WTC11 (cell line): ENCODE data around the gene CDH11. TPM values are rescaled to one million over a fixed set of nuclear protein-coding genes. Genes with fewer than 3 reads are reported as not detected.

Source experiments
- ATAC-seq: fragments of 200-7000 bp; cut with Tn5 transposase; 2 replicates; pipeline ENCODE4 v1.10.0; 2021; ENCODE audit warnings: mild to moderate bottlenecking, moderate library complexity
- CTCF ChIA-PET: fragments of 300-600 bp; sonication (Branson Sonifier 250); formaldehyde crosslinking; loops from one replicate; lab custom pipeline; 2021; ENCODE audit warnings: antibody characterized with exemption; lab: Charles Lee
- POLR2A ChIA-PET: fragments of 350-600 bp; sonication (Branson Sonifier 250); formaldehyde crosslinking; loops from one replicate; lab custom pipeline; 2021; ENCODE audit warnings: antibody characterized with exemption; lab: Charles Lee
- DNase-seq: peaks from one replicate; pipeline ENCODE4 v3.0.0; 2021; ENCODE audit warnings: low spot score
- H3K27ac Mint-ChIP-seq: 2 replicates; pipeline ENCODE4 v1.8.0; 2021; ENCODE audit warnings: mixed read lengths
- H3K27me3 Mint-ChIP-seq: 2 replicates; pipeline ENCODE4 v1.8.0; 2021; ENCODE audit warnings: low read depth, mild to moderate bottlenecking, moderate library complexity, mixed read lengths
- H3K36me3 Mint-ChIP-seq: 2 replicates; pipeline ENCODE4 v1.8.0; 2021; ENCODE audit warnings: mixed read lengths
- H3K4me1 Mint-ChIP-seq: 2 replicates; pipeline ENCODE4 v1.8.0; 2022; ENCODE audit warnings: mixed read lengths
- H3K4me3 Mint-ChIP-seq: 2 replicates; pipeline ENCODE4 v1.8.0; 2021; ENCODE audit warnings: mild to moderate bottlenecking, moderate library complexity, mixed read lengths
- H3K9me3 Mint-ChIP-seq: 2 replicates; pipeline ENCODE4 v1.8.0; 2021; ENCODE audit warnings: mixed read lengths
- ARID4B ChIP-seq: sonication (generic); formaldehyde crosslinking; IDR thresholded peaks from 2 replicates; pipeline ENCODE4 v1.8.0; 2023; ENCODE audit warnings: missing genetic modification reagents, mild to moderate bottlenecking, borderline replicate concordance
- ESRRA ChIP-seq: sonication (generic); formaldehyde crosslinking; IDR thresholded peaks from 2 replicates; pipeline ENCODE4 v1.8.1; 2022; ENCODE audit warnings: mild to moderate bottlenecking, missing genetic modification reagents, borderline replicate concordance
- ETV6 ChIP-seq: sonication (generic); formaldehyde crosslinking; IDR thresholded peaks from 2 replicates; pipeline ENCODE4 v1.8.1; 2022; ENCODE audit warnings: mild to moderate bottlenecking, missing genetic modification reagents
- FOXJ3 ChIP-seq: sonication (generic); formaldehyde crosslinking; IDR thresholded peaks from 2 replicates; pipeline ENCODE4 v1.9.0; 2021; ENCODE audit warnings: missing genetic modification reagents, mild to moderate bottlenecking, borderline replicate concordance
- FOXK1 ChIP-seq: sonication (generic); formaldehyde crosslinking; IDR thresholded peaks from 2 replicates; pipeline ENCODE4 v1.8.0; 2022; ENCODE audit warnings: mild to moderate bottlenecking, moderate library complexity, missing genetic modification reagents
- FOXP1 ChIP-seq: sonication (generic); formaldehyde crosslinking; IDR thresholded peaks from 2 replicates; pipeline ENCODE4 v1.8.0; 2022; ENCODE audit warnings: missing genetic modification reagents, mild to moderate bottlenecking, moderate library complexity, borderline replicate concordance
- GABPB1 ChIP-seq: sonication (generic); formaldehyde crosslinking; IDR thresholded peaks from 2 replicates; pipeline ENCODE4 v1.8.1; 2023; ENCODE audit warnings: mild to moderate bottlenecking, missing genetic modification reagents
- GTF2I ChIP-seq: fragments of 250-450 bp; sonication (Bioruptor Pico); conservative IDR thresholded peaks from 2 replicates; pipeline ENCODE4 v1.4.0; 2021; ENCODE audit warnings: mild to moderate bottlenecking
- IRF1 ChIP-seq: sonication (generic); formaldehyde crosslinking; IDR thresholded peaks from 2 replicates; pipeline ENCODE4 v1.8.0; 2023; ENCODE audit warnings: missing genetic modification reagents
- RELA ChIP-seq: sonication (generic); formaldehyde crosslinking; IDR thresholded peaks from 2 replicates; pipeline ENCODE4 v1.8.1; 2022; ENCODE audit warnings: missing genetic modification reagents, mild to moderate bottlenecking, borderline replicate concordance
- TEAD4 ChIP-seq: sonication (generic); formaldehyde crosslinking; IDR thresholded peaks from 2 replicates; pipeline ENCODE4 v1.8.0; 2022; ENCODE audit warnings: mild to moderate bottlenecking, missing genetic modification reagents
- TP53 ChIP-seq: sonication (generic); formaldehyde crosslinking; IDR thresholded peaks from 2 replicates; pipeline ENCODE4 v1.8.1; 2023; ENCODE audit warnings: mild to moderate bottlenecking, missing genetic modification reagents
- ZBTB21 ChIP-seq: sonication (generic); formaldehyde crosslinking; IDR thresholded peaks from 2 replicates; pipeline ENCODE4 v1.8.1; 2023; ENCODE audit warnings: mild to moderate bottlenecking, missing genetic modification reagents, borderline replicate concordance
- ZNF219 ChIP-seq: sonication (generic); formaldehyde crosslinking; IDR thresholded peaks from 2 replicates; pipeline ENCODE4 v1.8.0; 2023; ENCODE audit warnings: missing genetic modification reagents, mild to moderate bottlenecking, borderline replicate concordance
- ZNF416 ChIP-seq: fragments of 250-450 bp; sonication (Bioruptor Pico); IDR thresholded peaks from 2 replicates; pipeline ENCODE4 v1.9.0; 2021; ENCODE audit warnings: mild to moderate bottlenecking, inconsistent platforms
- ZNF671 ChIP-seq: fragments of 250-450 bp; sonication (Bioruptor Pico); IDR thresholded peaks from 2 replicates; pipeline ENCODE4 v1.8.0; 2021; ENCODE audit warnings: mild to moderate bottlenecking
- total RNA-seq: library from RNA; stranded (reverse); gene quantifications from 3 replicates; pipeline ENCODE4 v1.2.3, GENCODE V29; 2021
- TF ChIP-seq, protein P1 (sequence below): sonication (generic); formaldehyde crosslinking; IDR thresholded peaks from 2 replicates; pipeline ENCODE4 v1.8.1; 2023; ENCODE audit warnings: mild to moderate bottlenecking, missing genetic modification reagents
- TF ChIP-seq, protein P2 (sequence below): sonication (generic); formaldehyde crosslinking; IDR thresholded peaks from 2 replicates; pipeline ENCODE4 v1.8.1; 2022; ENCODE audit warnings: missing genetic modification reagents, borderline replicate concordance

CDH11 gene
- total RNA-seq, 1 experiment from 2014 or later = 11.6 TPM

- no peak for TF ChIP-seq ESRRA
These were observed 38.6 kb downstream of the CDH11 start (continued) for GRCh38 chr16:65083164-65083857.

DNA sequence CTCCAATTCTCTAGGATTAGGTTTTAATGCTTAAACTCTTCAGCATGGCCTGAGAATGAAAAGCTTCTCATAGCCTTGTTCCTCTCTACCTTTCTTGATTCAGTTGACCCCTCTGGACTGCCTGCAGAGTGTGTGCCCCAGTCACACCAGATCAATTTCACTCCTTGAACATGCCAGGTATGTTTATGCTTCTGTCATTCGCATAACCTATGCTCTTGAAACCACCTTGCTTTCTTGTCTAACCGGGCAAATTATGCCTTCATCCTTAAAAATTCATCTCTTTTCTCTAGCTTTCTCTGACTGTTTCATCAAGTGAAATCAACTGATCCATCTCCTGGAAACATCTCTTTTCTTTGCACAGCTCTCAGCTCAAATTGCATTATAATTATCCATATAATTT lies 42.3 kb downstream of the CDH11 start:
- CTCF ChIA-PET = no interaction called here
- ATAC-seq = no peak
- Mint-ChIP-seq H3K9me3 (no peaks in the 10 kb centered on the region), H3K4me3 (no peak overlapping the region), H3K27me3 (no peaks in the 10 kb centered on the region; the same call in 1 of the 2 replicates), H3K27ac (no peak overlapping the region), H3K4me1 (peaks cover 11% of the 10 kb centered on the region), H3K36me3 (no peaks in the 10 kb centered on the region)
- POLR2A ChIA-PET = no interaction called here
- no peak for TF ChIP-seq RELA (CRISPR knock-in tag)
- TF ChIP-seq GABPB1 (CRISPR knock-in tag) = no peak
- no peak for TF ChIP-seq ESRRA
- no peak for TF ChIP-seq ZNF416 (CRISPR knock-in tag)
- no peak for TF ChIP-seq FOXK1 (CRISPR knock-in tag)
- no peak for TF ChIP-seq ARID4B (CRISPR knock-in tag)
- no peak for TF ChIP-seq IRF1 (CRISPR knock-in tag)
- no peak for TF ChIP-seq TP53 (CRISPR knock-in tag)
- no peak for TF ChIP-seq FOXP1 (CRISPR knock-in tag)
- no peak for TF ChIP-seq ZBTB21 (CRISPR knock-in tag)
- TF ChIP-seq ZNF219 = no peak
- TF ChIP-seq, protein P1, sequence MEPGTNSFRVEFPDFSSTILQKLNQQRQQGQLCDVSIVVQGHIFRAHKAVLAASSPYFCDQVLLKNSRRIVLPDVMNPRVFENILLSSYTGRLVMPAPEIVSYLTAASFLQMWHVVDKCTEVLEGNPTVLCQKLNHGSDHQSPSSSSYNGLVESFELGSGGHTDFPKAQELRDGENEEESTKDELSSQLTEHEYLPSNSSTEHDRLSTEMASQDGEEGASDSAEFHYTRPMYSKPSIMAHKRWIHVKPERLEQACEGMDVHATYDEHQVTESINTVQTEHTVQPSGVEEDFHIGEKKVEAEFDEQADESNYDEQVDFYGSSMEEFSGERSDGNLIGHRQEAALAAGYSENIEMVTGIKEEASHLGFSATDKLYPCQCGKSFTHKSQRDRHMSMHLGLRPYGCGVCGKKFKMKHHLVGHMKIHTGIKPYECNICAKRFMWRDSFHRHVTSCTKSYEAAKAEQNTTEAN (CRISPR knock-in tag) = no peak
- no peak for TF ChIP-seq ZNF671 (CRISPR knock-in tag)
- TF ChIP-seq, protein P2, sequence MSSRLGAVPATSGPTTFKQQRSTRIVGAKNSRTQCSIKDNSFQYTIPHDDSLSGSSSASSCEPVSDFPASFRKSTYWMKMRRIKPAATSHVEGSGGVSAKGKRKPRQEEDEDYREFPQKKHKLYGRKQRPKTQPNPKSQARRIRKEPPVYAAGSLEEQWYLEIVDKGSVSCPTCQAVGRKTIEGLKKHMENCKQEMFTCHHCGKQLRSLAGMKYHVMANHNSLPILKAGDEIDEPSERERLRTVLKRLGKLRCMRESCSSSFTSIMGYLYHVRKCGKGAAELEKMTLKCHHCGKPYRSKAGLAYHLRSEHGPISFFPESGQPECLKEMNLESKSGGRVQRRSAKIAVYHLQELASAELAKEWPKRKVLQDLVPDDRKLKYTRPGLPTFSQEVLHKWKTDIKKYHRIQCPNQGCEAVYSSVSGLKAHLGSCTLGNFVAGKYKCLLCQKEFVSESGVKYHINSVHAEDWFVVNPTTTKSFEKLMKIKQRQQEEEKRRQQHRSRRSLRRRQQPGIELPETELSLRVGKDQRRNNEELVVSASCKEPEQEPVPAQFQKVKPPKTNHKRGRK = no peak
- TF ChIP-seq GTF2I (CRISPR knock-in tag) = no peak
- TF ChIP-seq TEAD4 (CRISPR knock-in tag) = no peak
- TF ChIP-seq ETV6 (CRISPR knock-in tag) = no peak
- no peak for TF ChIP-seq FOXJ3 (CRISPR knock-in tag)
- no peak for DNase-seq
